Neural progenitor cell (in vitro differentiated cells): ENCODE data around the gene SCGN.

ENCODE experiments used
- CTCF ChIP-seq: fragments of 200-600 bp; sonication (generic); IDR thresholded peaks from 2 replicates; pipeline ENCODE4 v1.5.1; 2017; ENCODE audit warnings: antibody characterized with exemption, mild to moderate bottlenecking
- EZH2 ChIP-seq: fragments of 200-600 bp; sonication (generic); IDR thresholded peaks from 2 replicates; pipeline ENCODE4 v1.6.1; 2017; ENCODE audit warnings: antibody characterized with exemption, mild to moderate bottlenecking, moderate library complexity
- EZH2phosphoT487 ChIP-seq: fragments of 200-600 bp; sonication (generic); IDR thresholded peaks from 2 replicates; pipeline ENCODE4 v1.6.1; 2017; ENCODE audit warnings: antibody characterized with exemption

GRCh38 chr6:25698631-25699030 is 46.6 kb downstream of the SCGN start:
- TF ChIP-seq CTCF (no peak), EZH2phosphoT487 (no peak), EZH2 (no peak)
